IMR-90 (cell line): ENCODE measurements around the gene SLC25A38. TPM values are rescaled to one million over a fixed set of nuclear protein-coding genes. Genes with fewer than 3 reads are reported as not detected.

ENCODE experiments used
- ATAC-seq: fragments of 200-7000 bp; cut with Tn5 transposase; 2 replicates; pipeline ENCODE4 v1.9.1; 2020; ENCODE audit warnings: low read depth, mild to moderate bottlenecking, moderate library complexity
- BruUV-seq: library from RNA; stranded (reverse); fragments of 400-500 nt; replicated peaks from 2 replicates; lab custom pipeline; 2021; lab: Mats Ljungman, UMichigan
- CTCF ChIA-PET: fragments of 300-600 bp; formaldehyde crosslinking; extraction: SDS; loops from one replicate; lab custom pipeline; 2021; ENCODE audit warnings: antibody characterized with exemption; lab: Yijun Ruan, JAX
- POLR2A ChIA-PET: fragments of 300-600 bp; sonication (Branson Sonifier 250); formaldehyde crosslinking; loops from one replicate; lab custom pipeline; 2022; ENCODE audit warnings: antibody characterized with exemption; ENCODE audit not compliant: unreplicated experiment; lab: Charles Lee
- DNase-seq: peaks from one replicate; pipeline ENCODE4 v3.0.0; 2013
- H2AFZ ChIP-seq: replicated peaks from 2 replicates; pipeline ENCODE3; 2013; ENCODE audit warnings: low read length, mild to moderate bottlenecking; ENCODE audit not compliant: poor library complexity
- H2AK5ac ChIP-seq: 2 replicates; pipeline ENCODE4 v1.6.1; 2013; ENCODE audit warnings: low read depth, low read length, inconsistent platforms
- H2AK9ac ChIP-seq: replicated peaks from 2 replicates; pipeline ENCODE3; 2013; ENCODE audit warnings: mild to moderate bottlenecking, low read depth, low read length, moderate library complexity; ENCODE audit not compliant: poor library complexity
- H2BK120ac ChIP-seq: 2 replicates; pipeline ENCODE4 v1.6.1; 2013; ENCODE audit warnings: low read depth, low read length, inconsistent platforms
- H2BK15ac ChIP-seq: 3 replicates; pipeline ENCODE4 v1.6.1; 2013; ENCODE audit warnings: low read depth, low read length, inconsistent platforms
- H2BK20ac ChIP-seq: 2 replicates; pipeline ENCODE4 v1.6.1; 2013; ENCODE audit warnings: low read depth, mild to moderate bottlenecking, inconsistent platforms, low read length, moderate library complexity
- H2BK5ac ChIP-seq: 2 replicates; pipeline ENCODE4 v1.6.1; 2013; ENCODE audit warnings: mild to moderate bottlenecking, low read depth, low read length, inconsistent platforms; ENCODE audit not compliant: poor library complexity, severe bottlenecking
- H3K14ac ChIP-seq: replicated peaks from 2 replicates; pipeline ENCODE4 v1.6.1; 2013; ENCODE audit warnings: low read depth, low read length, inconsistent platforms
- H3K18ac ChIP-seq: 2 replicates; pipeline ENCODE4 v1.6.1; 2013; ENCODE audit warnings: low read depth, low read length, control low read depth
- H3K23ac ChIP-seq: 2 replicates; pipeline ENCODE4 v1.6.1; 2013; ENCODE audit warnings: low read depth, low read length, inconsistent platforms
- H3K27ac ChIP-seq: 2 replicates; pipeline ENCODE4 v1.5.1; 2013; ENCODE audit warnings: mild to moderate bottlenecking, control low read depth, low read length; ENCODE audit not compliant: insufficient read depth
- H3K27me3 ChIP-seq: 2 replicates; pipeline ENCODE4 v1.6.1; 2013; ENCODE audit warnings: low read length; ENCODE audit not compliant: control insufficient read depth, insufficient read depth
- H3K36me3 ChIP-seq: 2 replicates; pipeline ENCODE4 v1.6.1; 2013; ENCODE audit warnings: low read length, mixed read lengths; ENCODE audit not compliant: control insufficient read depth, insufficient read depth
- H3K4ac ChIP-seq: 2 replicates; pipeline ENCODE4 v1.6.1; 2013; ENCODE audit warnings: low read depth, low read length, inconsistent platforms
- H3K4me1 ChIP-seq: 2 replicates; pipeline ENCODE4 v1.6.1; 2013; ENCODE audit warnings: low read length, mixed read lengths; ENCODE audit not compliant: control insufficient read depth, insufficient read depth
- H3K4me2 ChIP-seq: 2 replicates; pipeline ENCODE4 v1.6.1; 2013; ENCODE audit warnings: low read depth, mild to moderate bottlenecking, control low read depth, low read length, moderate library complexity
- H3K4me3 ChIP-seq: 2 replicates; pipeline ENCODE4 v1.5.1; 2013; ENCODE audit warnings: low read depth, mild to moderate bottlenecking, control low read depth, low read length, moderate library complexity; ENCODE audit not compliant: insufficient read depth
- H3K56ac ChIP-seq: 2 replicates; pipeline ENCODE4 v1.6.1; 2013; ENCODE audit warnings: low read length, inconsistent platforms; ENCODE audit not compliant: insufficient read depth; ENCODE audit errors: extremely low read depth
- H3K79me1 ChIP-seq, 2 experiments: 2 replicates each; pipeline ENCODE4 v1.6.1; 2013; ENCODE audit warnings: low read length in 2 of 2, inconsistent platforms in 1 of 2, low read depth in 1 of 2
- H3K9ac ChIP-seq: 2 replicates; pipeline ENCODE4 v1.6.1; 2013; ENCODE audit warnings: low read depth, low read length, control low read depth
- H3K9me1 ChIP-seq: 2 replicates; pipeline ENCODE4 v1.6.1; 2013; ENCODE audit warnings: low read length, inconsistent platforms; ENCODE audit not compliant: insufficient read depth
- H3K9me3 ChIP-seq: 2 replicates; pipeline ENCODE4 v1.6.1; 2013; ENCODE audit warnings: low read length; ENCODE audit not compliant: control insufficient read depth, insufficient read depth
- H4K20me1 ChIP-seq: 2 replicates; pipeline ENCODE4 v1.6.1; 2013; ENCODE audit warnings: low read length, inconsistent platforms; ENCODE audit not compliant: insufficient read depth
- H4K5ac ChIP-seq: 2 replicates; pipeline ENCODE4 v1.6.1; 2013; ENCODE audit warnings: mild to moderate bottlenecking, low read depth, low read length, control low read depth
- H4K8ac ChIP-seq, 2 experiments: 2 replicates each; pipeline ENCODE4 v1.6.1; 2013; ENCODE audit warnings: low read depth in 2 of 2, low read length in 2 of 2, control low read depth in 1 of 2, inconsistent platforms in 1 of 2
- H4K91ac ChIP-seq: 2 replicates; pipeline ENCODE4 v1.6.1; 2013; ENCODE audit warnings: low read depth, low read length, inconsistent platforms; ENCODE audit not compliant: insufficient read depth
- BHLHE40 ChIP-seq: fragments of 150-350 bp; IDR thresholded peaks from 2 replicates; pipeline ENCODE4 v1.6.1; 2016; ENCODE audit warnings: mild to moderate bottlenecking, low read depth, low read length
- CEBPB ChIP-seq: IDR thresholded peaks from 2 replicates; pipeline ENCODE4 v1.6.1; 2012; ENCODE audit warnings: low read depth, low read length, improper control_type of control experiment
- CHD1 ChIP-seq: IDR thresholded peaks from 2 replicates; pipeline ENCODE4 v1.6.1; 2012; ENCODE audit warnings: low read depth, low read length, improper control_type of control experiment
- FOS ChIP-seq: fragments of 150-350 bp; IDR thresholded peaks from 2 replicates; pipeline ENCODE4 v1.6.1; 2016; ENCODE audit warnings: low read depth, low read length
- MAZ ChIP-seq: IDR thresholded peaks from 2 replicates; pipeline ENCODE4 v1.6.1; 2012; ENCODE audit warnings: low read depth, mild to moderate bottlenecking, low read length, improper control_type of control experiment, moderate library complexity, borderline replicate concordance
- MXI1 ChIP-seq: IDR thresholded peaks from 2 replicates; pipeline ENCODE4 v1.6.1; 2012; ENCODE audit warnings: low read depth, mild to moderate bottlenecking, low read length, moderate library complexity, borderline replicate concordance
- NFE2L2 ChIP-seq: fragments of 150-350 bp; IDR thresholded peaks from 2 replicates; pipeline ENCODE4 v1.6.1; 2016; ENCODE audit warnings: low read depth, mild to moderate bottlenecking, low read length
- POLR2A ChIP-seq: IDR thresholded peaks from 2 replicates; pipeline ENCODE4 v1.6.1; 2012; ENCODE audit warnings: mild to moderate bottlenecking, low read depth, low read length
- RAD21 ChIP-seq: IDR thresholded peaks from 2 replicates; pipeline ENCODE4 v1.6.1; 2012; ENCODE audit warnings: low read length, improper control_type of control experiment
- RCOR1 ChIP-seq: IDR thresholded peaks from 2 replicates; pipeline ENCODE4 v1.6.1; 2012; ENCODE audit warnings: mild to moderate bottlenecking, low read length, improper control_type of control experiment; ENCODE audit not compliant: insufficient replicate concordance
- SMC3 ChIP-seq: fragments of 150-350 bp; IDR thresholded peaks from 2 replicates; pipeline ENCODE4 v1.6.1; 2016; ENCODE audit warnings: low read depth, mild to moderate bottlenecking, antibody characterized with exemption, low read length, moderate library complexity
- WGBS, 2 experiments: methylation state at CpG; one replicate each; pipeline versions ENCODE4 v1.1.5 to v1.1.7; 2013; ENCODE audit warnings: missing lambda C conversion rate in 2 of 2; ENCODE audit not compliant: insufficient read length in 1 of 2; ENCODE audit errors: extremely low coverage in 2 of 2; 5-methylcytosine and 5-hydroxymethylcytosine counted together
- dilution Hi-C: fragments of 300-500 bp; cut with HindIII; formaldehyde crosslinking; loops from one replicate; pipeline ENCODE4 v1.14.3; 2018; ENCODE audit warnings: low sequenced_read_pairs; ENCODE audit not compliant: unreplicated experiment
- in situ Hi-C: fragments of 300-500 bp; cut with MboI; formaldehyde crosslinking; loops from 3 replicates; pipeline ENCODE4 v1.14.3; 2019; ENCODE audit warnings: low sequenced_read_pairs, inconsistent platforms, mixed read lengths
- intact Hi-C: fragments of 100-400 bp; cut with micrococcal nuclease; formaldehyde crosslinking; loops from 2 replicates; pipeline ENCODE4 v1.10.0; 2022
- polyA plus RNA-seq, 3 experiments: library from polyadenylated mRNA; depleted of rRNA; stranded (reverse); fragments of >200 nt; gene quantifications; 2 replicates each; pipeline ENCODE4 v1.2.3, GENCODE V29; 2012; ENCODE audit warnings: low replicate concordance in 1 of 3
- total RNA-seq: library from RNA; depleted of rRNA; stranded (reverse); fragments of >200 nt; gene quantifications from 2 replicates; pipeline ENCODE4 v1.2.3, GENCODE V29; 2012
- TF ChIP-seq, protein P1 (sequence below): fragments of 150-350 bp; IDR thresholded peaks from 2 replicates; pipeline ENCODE4 v1.6.1; 2016; ENCODE audit warnings: low read depth, mild to moderate bottlenecking, low read length, moderate library complexity, borderline replicate concordance
- TF ChIP-seq, protein P2 (sequence below): conservative IDR thresholded peaks from 2 replicates; pipeline ENCODE4 v1.5.1; 2012; ENCODE audit warnings: mild to moderate bottlenecking, low read depth, low read length, improper control_type of control experiment
- TF ChIP-seq, protein P3 (sequence below): fragments of 150-350 bp; IDR thresholded peaks from 2 replicates; pipeline ENCODE4 v1.6.1; 2017; ENCODE audit warnings: mild to moderate bottlenecking, antibody characterized with exemption, low read length, low read depth

Gene SLC25A38
- total and polyA plus RNA-seq, 2 of the 4 experiments (the other 2 are of a cell fraction), result 17.4 to 22.6 TPM

DNA sequence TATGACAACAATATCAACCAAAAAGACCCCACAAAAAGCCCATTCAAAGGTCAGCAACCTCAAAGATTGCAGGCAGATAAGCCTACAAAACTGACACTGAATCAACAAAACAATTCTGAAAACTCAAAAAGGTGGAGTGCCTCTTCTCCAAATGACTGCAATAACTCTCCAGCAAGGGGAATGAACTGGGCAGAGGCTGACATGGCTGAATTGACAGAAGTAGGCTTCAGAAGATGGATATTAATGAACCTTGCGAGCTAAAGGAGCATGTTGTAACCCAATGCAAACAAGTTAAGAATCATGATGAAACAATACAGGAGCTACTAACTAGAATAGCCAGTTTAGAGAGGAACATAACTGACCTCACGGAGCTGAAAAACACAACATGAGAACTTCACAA lies 20.4 kb upstream of the SLC25A38 start:
- Histone ChIP-seq H3K14ac (no peak overlapping the region), H2BK5ac (no peak overlapping the region), H3K79me1 (no peaks in the 10 kb centered on the region), H3K23ac (no peak overlapping the region), H3K36me3 (no peaks in the 10 kb centered on the region), H2AK9ac (no peak overlapping the region), H3K9me1 (no peaks in the 10 kb centered on the region), H4K8ac (no peak overlapping the region), H3K27ac (no peak overlapping the region), H2BK20ac (no peak overlapping the region), H3K4me3 (no peak overlapping the region), H3K27me3 (0 out of 2 replicates have a peak, but pooled peaks cover 2% of the 10 kb centered on the region), H2AFZ (no peak overlapping the region), H2AK5ac (no peak overlapping the region), H3K4ac (no peak overlapping the region), H2BK15ac (no peak overlapping the region), H3K9ac (no peak overlapping the region), H3K18ac (no peak overlapping the region), H3K4me1 (no peaks in the 10 kb centered on the region), H3K56ac (no peak overlapping the region), H4K20me1 (no peaks in the 10 kb centered on the region), H4K91ac (no peak overlapping the region), H3K9me3 (no peaks in the 10 kb centered on the region), H2BK120ac (no peak overlapping the region), H4K5ac (no peak overlapping the region), H3K4me2 (no peak overlapping the region)
- WGBS, 2 experiments, result no CpG with 5 or more reads among the region's 2 CpGs
- POLR2A ChIA-PET, result no interaction called here
- CTCF ChIA-PET, result no interaction called here
- no peak for TF ChIP-seq BHLHE40
- no peak for TF ChIP-seq RAD21
- no peak for TF ChIP-seq CEBPB
- TF ChIP-seq, protein P1, sequence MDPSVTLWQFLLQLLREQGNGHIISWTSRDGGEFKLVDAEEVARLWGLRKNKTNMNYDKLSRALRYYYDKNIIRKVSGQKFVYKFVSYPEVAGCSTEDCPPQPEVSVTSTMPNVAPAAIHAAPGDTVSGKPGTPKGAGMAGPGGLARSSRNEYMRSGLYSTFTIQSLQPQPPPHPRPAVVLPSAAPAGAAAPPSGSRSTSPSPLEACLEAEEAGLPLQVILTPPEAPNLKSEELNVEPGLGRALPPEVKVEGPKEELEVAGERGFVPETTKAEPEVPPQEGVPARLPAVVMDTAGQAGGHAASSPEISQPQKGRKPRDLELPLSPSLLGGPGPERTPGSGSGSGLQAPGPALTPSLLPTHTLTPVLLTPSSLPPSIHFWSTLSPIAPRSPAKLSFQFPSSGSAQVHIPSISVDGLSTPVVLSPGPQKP, result no peak
- no peak for TF ChIP-seq MAZ
- TF ChIP-seq RCOR1, result no peak
- TF ChIP-seq MXI1, result no peak
- TF ChIP-seq, protein P2, sequence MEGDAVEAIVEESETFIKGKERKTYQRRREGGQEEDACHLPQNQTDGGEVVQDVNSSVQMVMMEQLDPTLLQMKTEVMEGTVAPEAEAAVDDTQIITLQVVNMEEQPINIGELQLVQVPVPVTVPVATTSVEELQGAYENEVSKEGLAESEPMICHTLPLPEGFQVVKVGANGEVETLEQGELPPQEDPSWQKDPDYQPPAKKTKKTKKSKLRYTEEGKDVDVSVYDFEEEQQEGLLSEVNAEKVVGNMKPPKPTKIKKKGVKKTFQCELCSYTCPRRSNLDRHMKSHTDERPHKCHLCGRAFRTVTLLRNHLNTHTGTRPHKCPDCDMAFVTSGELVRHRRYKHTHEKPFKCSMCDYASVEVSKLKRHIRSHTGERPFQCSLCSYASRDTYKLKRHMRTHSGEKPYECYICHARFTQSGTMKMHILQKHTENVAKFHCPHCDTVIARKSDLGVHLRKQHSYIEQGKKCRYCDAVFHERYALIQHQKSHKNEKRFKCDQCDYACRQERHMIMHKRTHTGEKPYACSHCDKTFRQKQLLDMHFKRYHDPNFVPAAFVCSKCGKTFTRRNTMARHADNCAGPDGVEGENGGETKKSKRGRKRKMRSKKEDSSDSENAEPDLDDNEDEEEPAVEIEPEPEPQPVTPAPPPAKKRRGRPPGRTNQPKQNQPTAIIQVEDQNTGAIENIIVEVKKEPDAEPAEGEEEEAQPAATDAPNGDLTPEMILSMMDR, result no peak
- no peak for TF ChIP-seq FOS
- no peak for TF ChIP-seq CHD1
- TF ChIP-seq, protein P3, sequence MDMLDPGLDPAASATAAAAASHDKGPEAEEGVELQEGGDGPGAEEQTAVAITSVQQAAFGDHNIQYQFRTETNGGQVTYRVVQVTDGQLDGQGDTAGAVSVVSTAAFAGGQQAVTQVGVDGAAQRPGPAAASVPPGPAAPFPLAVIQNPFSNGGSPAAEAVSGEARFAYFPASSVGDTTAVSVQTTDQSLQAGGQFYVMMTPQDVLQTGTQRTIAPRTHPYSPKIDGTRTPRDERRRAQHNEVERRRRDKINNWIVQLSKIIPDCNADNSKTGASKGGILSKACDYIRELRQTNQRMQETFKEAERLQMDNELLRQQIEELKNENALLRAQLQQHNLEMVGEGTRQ, result no peak
- TF ChIP-seq SMC3, result no peak
- no peak for TF ChIP-seq NFE2L2
- TF ChIP-seq POLR2A, result no peak
- ATAC-seq (no peak), DNase-seq (no peak)
- BruUV-seq, result no TSS peak
- intact Hi-C loops, result no loop called here
- in situ Hi-C loops, result no loop called here
- dilution Hi-C loops, result no loop called here
